Fibroblast of lung (primary cell): ENCODE data around the gene HSPA2. TPM values are rescaled to one million over a fixed set of nuclear protein-coding genes. Genes with fewer than 3 reads are reported as not detected.

Experiments used
- DNase-seq, 2 donors: peaks; one replicate each; pipeline versions ENCODE4 v3.0.0 to v3.0.0-alpha.2; 2010; ENCODE audit warnings: low read depth in 2 of 2
- H2AFZ ChIP-seq: 2 replicates; pipeline ENCODE4 v1.5.1; 2012; ENCODE audit warnings: low read length, control low read depth, inconsistent platforms
- H3K27ac ChIP-seq: 2 replicates; pipeline ENCODE4 v1.5.1; 2011; ENCODE audit warnings: low read length, control low read depth; ENCODE audit not compliant: insufficient read depth
- H3K27me3 ChIP-seq: 2 replicates; pipeline ENCODE4 v1.5.1; 2011; ENCODE audit warnings: mild to moderate bottlenecking, low read length; ENCODE audit not compliant: control insufficient read depth, insufficient read depth
- H3K36me3 ChIP-seq: 2 replicates; pipeline ENCODE4 v1.5.1; 2011; ENCODE audit warnings: low read length; ENCODE audit not compliant: control insufficient read depth, insufficient read depth
- H3K4me1 ChIP-seq: 2 replicates; pipeline ENCODE4 v1.5.1; 2011; ENCODE audit warnings: low read length; ENCODE audit not compliant: control insufficient read depth, insufficient read depth; ENCODE audit errors: extremely low read depth
- H3K4me2 ChIP-seq: 2 replicates; pipeline ENCODE4 v1.5.1; 2011; ENCODE audit warnings: low read length, control low read depth; ENCODE audit not compliant: insufficient read depth; ENCODE audit errors: extremely low read depth
- H3K4me3 ChIP-seq, 4 experiments: fragments of 200-600 bp in 1 of 4; sonication (generic) in 1 of 4; replicated peaks in 1 of 4; 2 replicates each; pipeline ENCODE4 v1.5.1; 2011 to 2016; ENCODE audit warnings: low read length in 4 of 4, low read depth in 3 of 4, mild to moderate bottlenecking in 3 of 4, control low read depth in 2 of 4, inconsistent platforms in 1 of 4, mixed read lengths in 1 of 4; ENCODE audit not compliant: insufficient read depth in 1 of 4; ENCODE audit errors: control extremely low read depth in 1 of 4
- H3K79me2 ChIP-seq: 2 replicates; pipeline ENCODE4 v1.5.1; 2012; ENCODE audit warnings: mild to moderate bottlenecking, low read length, inconsistent platforms; ENCODE audit not compliant: control insufficient read depth, insufficient read depth
- H3K9ac ChIP-seq: 2 replicates; pipeline ENCODE4 v1.5.1; 2011; ENCODE audit warnings: mild to moderate bottlenecking, low read length, control low read depth; ENCODE audit not compliant: insufficient read depth
- H3K9me3 ChIP-seq: 2 replicates; pipeline ENCODE4 v1.5.1; 2012; ENCODE audit warnings: low read depth, low read length; ENCODE audit not compliant: control insufficient read depth, insufficient read depth
- H4K20me1 ChIP-seq: 2 replicates; pipeline ENCODE4 v1.5.1; 2011; ENCODE audit warnings: low read length; ENCODE audit not compliant: control insufficient read depth, insufficient read depth; ENCODE audit errors: extremely low read depth
- CTCF ChIP-seq, 2 donors: IDR thresholded peaks in 1 of 2; conservative IDR thresholded peaks in 1 of 2; 1 replicate in 1 of 2; 2 replicates in 1 of 2; pipeline ENCODE4 v1.5.1; 2011 to 2012; ENCODE audit warnings: low read length in 2 of 2, control low read depth in 1 of 2, inconsistent platforms in 1 of 2, low read depth in 1 of 2, mild to moderate bottlenecking in 1 of 2
- EZH2 ChIP-seq: IDR thresholded peaks from 2 replicates; pipeline ENCODE4 v1.5.1; 2012; ENCODE audit warnings: low read length, control low read depth, mild to moderate bottlenecking; ENCODE audit errors: missing control alignments
- polyA plus RNA-seq, 2 donors: library from polyadenylated mRNA; depleted of rRNA in 1 of 2; stranded (reverse) in 1 of 2; unstranded in 1 of 2; fragments of >200 nt; gene quantifications; 2 replicates each; pipeline ENCODE4 v1.2.1, GENCODE V29; 2011 to 2012; ENCODE audit warnings: missing spikeins in 1 of 2
- total RNA-seq: library from RNA; depleted of rRNA; stranded (reverse); fragments of >200 nt; gene quantifications from 2 replicates; pipeline ENCODE4 v1.2.1, GENCODE V29; 2014

Gene HSPA2
- total and polyA plus RNA-seq, 2 donors (not counting 1 experiment from before 2014, with no cell fraction given), result 9.9 to 50.0 TPM

GRCh38 chr14:64504897-64505794 is 35.4 kb upstream of the HSPA2 start:
- no peaks in the 10 kb centered on the region for H3K9me3 ChIP-seq
- H3K4me3 ChIP-seq, result peak overlapping the region; percentile 73 to 90 (median 80)
- peaks cover 12% of the 10 kb centered on the region for H4K20me1 ChIP-seq
- no peak for TF ChIP-seq CTCF (conservative IDR thresholded peaks at IDR 0.05 in 1 of 2, IDR thresholded peaks at IDR 0.05 in 1 of 2; ENCODE audit: low read depth in 1 of 2, low read length in 2 of 2)
- TF ChIP-seq EZH2, result no peak
- H3K4me2 ChIP-seq, result peak overlapping the region; percentile 92
- no peak overlapping the region for H2AFZ ChIP-seq
- peaks cover 13% of the 10 kb centered on the region for H3K4me1 ChIP-seq
- peak; percentile 86 for DNase-seq
- peak overlapping the region; percentile 98 for H3K27ac ChIP-seq
- H3K27me3 ChIP-seq, result no peaks in the 10 kb centered on the region
- peaks cover 66% of the 10 kb centered on the region for H3K79me2 ChIP-seq
- peak overlapping the region; percentile 97 for H3K9ac ChIP-seq
- H3K36me3 ChIP-seq, result no peaks in the 10 kb centered on the region

GRCh38 chr14:64506721-64507120 is 33.8 kb upstream of the HSPA2 start:
- H3K4me3 ChIP-seq, result peak overlapping the region; percentile 0 to 86 (median 12)
- H3K9me3 ChIP-seq, result no peaks in the 10 kb centered on the region
- peaks cover 11% of the 10 kb centered on the region for H3K4me1 ChIP-seq
- no peak for TF ChIP-seq EZH2
- no peak for TF ChIP-seq CTCF (conservative IDR thresholded peaks at IDR 0.05 in 1 of 2, IDR thresholded peaks at IDR 0.05 in 1 of 2; ENCODE audit: low read depth in 1 of 2, low read length in 2 of 2)
- no peak overlapping the region for H2AFZ ChIP-seq
- H3K27ac ChIP-seq, result peak overlapping the region; percentile 41
- peaks cover 14% of the 10 kb centered on the region for H4K20me1 ChIP-seq
- peak overlapping the region; percentile 27 for H3K4me2 ChIP-seq
- no peaks in the 10 kb centered on the region for H3K36me3 ChIP-seq
- H3K79me2 ChIP-seq, result peaks cover 78% of the 10 kb centered on the region
- H3K9ac ChIP-seq, result no peak overlapping the region
- no peak for DNase-seq
- no peaks in the 10 kb centered on the region for H3K27me3 ChIP-seq

- Histone ChIP-seq H3K27ac (no peak overlapping the region), H4K20me1 (peaks cover 14% of the 10 kb centered on the region), H3K36me3 (no peaks in the 10 kb centered on the region), H3K9ac (no peak overlapping the region), H3K4me1 (peaks cover 7% of the 10 kb centered on the region), H3K9me3 (no peaks in the 10 kb centered on the region), H3K27me3 (no peaks in the 10 kb centered on the region), H3K4me2 (peak overlapping the region; percentile 75), H3K4me3 (peak overlapping the region in 3 of 4 experiments; percentile 0 to 86 (median 23)), H3K79me2 (peaks cover 78% of the 10 kb centered on the region), H2AFZ (no peak overlapping the region)
- peak; percentile 39 to 44 for DNase-seq
- TF ChIP-seq EZH2 (no peak), CTCF (conservative IDR thresholded peaks at IDR 0.05 in 1 of 2, IDR thresholded peaks at IDR 0.05 in 1 of 2; ENCODE audit: low read depth in 1 of 2, low read length in 2 of 2) (no peak)
Observed at GRCh38 chr14:64507376-64508156, 33.0 kb upstream of the HSPA2 start.
